Measurements from ENCODE around the gene SMC6. TPM values are rescaled to one million over a fixed set of nuclear protein-coding genes. Genes with fewer than 3 reads are reported as not detected.

SMC6 gene
- polyA plus RNA-seq, 4 donors, result 35.7 to 42.6 (median 36.9) TPM

- no peak for DNase-seq (ENCODE audit: low read depth in 4 of 4, low spot score in 3 of 4)
These were observed 131.8 kb downstream of the SMC6 start for GRCh38 chr2:17621781-17622180.

DNA sequence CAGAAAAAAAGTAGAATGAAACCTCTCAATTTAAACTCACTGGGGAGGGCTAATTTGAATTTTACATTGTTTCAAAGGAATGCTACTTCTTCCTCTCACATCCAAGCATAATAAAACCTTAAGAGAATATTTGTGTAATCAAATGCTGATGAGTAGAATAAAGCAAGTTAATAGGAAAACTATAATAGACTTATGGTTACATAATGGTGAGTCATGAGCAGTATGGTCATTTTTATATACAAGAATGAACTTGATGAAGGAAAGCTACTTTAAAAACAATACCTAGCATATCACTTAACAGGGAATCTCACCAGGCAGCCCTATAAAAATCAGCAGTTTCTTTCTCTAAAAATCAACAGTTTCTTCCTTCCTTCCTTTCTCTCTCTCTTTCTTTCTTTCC is 132.8 kb downstream of the SMC6 start:
- no peak for DNase-seq (ENCODE audit: low read depth in 4 of 4, low spot score in 3 of 4)

- no peak for DNase-seq (ENCODE audit: low read depth in 4 of 4, low spot score in 3 of 4)
These were observed 133.3 kb downstream of the SMC6 start for GRCh38 chr2:17620280-17620679.

DNA sequence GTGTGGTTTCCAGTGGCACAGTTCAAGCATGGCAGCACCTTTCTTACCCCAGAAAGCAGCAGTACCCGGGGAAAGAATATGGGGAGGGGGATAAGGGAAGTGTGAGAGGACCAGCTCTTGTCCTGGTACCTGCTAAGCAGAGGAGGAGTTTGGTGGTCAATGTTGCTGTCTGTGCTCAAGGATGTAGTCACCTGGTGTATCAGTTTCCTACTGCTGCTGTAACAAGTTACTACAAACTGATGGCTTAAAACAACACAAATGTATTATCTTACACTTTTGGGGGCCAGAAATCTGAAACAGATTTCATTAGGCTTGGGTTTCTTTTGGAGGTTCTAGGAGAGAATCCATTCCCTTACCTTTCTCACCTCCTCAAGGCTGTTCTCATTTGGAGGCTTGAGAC is 135.7 kb downstream of the SMC6 start:
- no peak for DNase-seq (ENCODE audit: low read depth in 4 of 4, low spot score in 3 of 4)

GRCh38 chr2:17617516-17617915 is 136.1 kb downstream of the SMC6 start:
- no peak for DNase-seq (ENCODE audit: low read depth in 4 of 4, low spot score in 3 of 4)

DNA sequence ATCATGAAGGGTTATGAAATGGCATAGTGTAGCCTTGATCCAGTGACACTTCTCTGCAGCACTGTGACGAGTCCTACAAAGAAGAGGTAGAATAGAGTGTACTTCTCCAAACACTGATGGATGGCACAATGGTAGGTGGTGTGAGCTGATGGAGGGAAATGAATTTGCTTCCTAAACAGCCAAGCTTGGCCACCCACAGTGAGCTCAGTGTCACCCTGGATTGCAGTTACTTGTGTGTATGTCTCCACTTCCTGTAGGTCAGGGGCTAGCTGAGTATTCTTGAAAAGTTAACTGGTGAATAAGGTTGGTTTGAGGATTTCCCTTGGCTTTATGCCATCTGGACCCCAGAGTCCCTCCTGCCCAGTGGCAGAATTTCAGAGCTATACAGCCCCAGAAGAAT is 137.2 kb downstream of the SMC6 start:
- no peak for DNase-seq (ENCODE audit: low read depth in 4 of 4, low spot score in 3 of 4)

DNA sequence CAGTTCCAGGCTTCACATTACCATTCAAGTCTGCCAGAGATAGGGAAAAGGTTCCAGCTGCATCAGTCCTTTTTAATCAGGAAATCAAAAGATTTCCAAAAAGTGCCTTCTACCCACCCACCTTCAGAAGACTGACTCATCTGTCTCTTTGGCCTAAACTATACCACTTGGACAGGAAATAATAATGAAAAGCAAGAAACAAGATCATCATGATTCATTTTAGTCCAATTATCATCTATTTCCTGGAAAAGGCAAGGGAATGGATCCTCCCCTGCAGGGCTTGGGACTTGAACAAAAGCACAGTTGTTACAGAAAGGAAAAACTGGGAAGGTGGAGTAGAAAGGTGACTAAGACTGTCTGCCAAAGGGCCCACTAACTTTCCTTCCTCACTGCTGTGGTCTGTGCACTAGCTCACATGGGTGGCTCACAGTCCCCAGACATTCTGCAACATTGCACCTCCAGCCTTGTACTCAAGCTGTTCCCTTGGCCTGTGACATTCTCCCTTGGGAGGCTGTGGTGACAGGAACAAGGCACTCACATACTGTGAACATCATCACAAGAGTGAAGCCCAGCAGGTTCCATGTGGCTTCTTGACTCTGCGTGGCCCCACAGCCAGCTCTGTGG is 137.8 kb downstream of the SMC6 start:
- no peak for DNase-seq (ENCODE audit: low read depth in 4 of 4, low spot score in 3 of 4)

GRCh38 chr2:17615147-17615546 is 138.5 kb downstream of the SMC6 start:
- no peak for DNase-seq (ENCODE audit: low read depth in 4 of 4, low spot score in 3 of 4)

GRCh38 chr2:17614174-17614930 is 139.3 kb downstream of the SMC6 start:
- DNase-seq (ENCODE audit: low read depth in 4 of 4, low spot score in 3 of 4), result no peak

Other genes with a start within 250 kb of the SMC6 start
- under 1 TPM; 0.14 to 0.24 (median 0.18) TPM for gene RAD51AP2, start 235.4 kb downstream of the SMC6 start, polyA plus RNA-seq (ENCODE audit: insufficient read length in 4 of 4)
- gene VSNL1, start 213.1 kb downstream of the SMC6 start, polyA plus RNA-seq (ENCODE audit: insufficient read length in 4 of 4), result 1 to 10 TPM; 3.3 to 4.9 (median 4.2) TPM
- 10 to 100 TPM; 11.2 to 16.7 (median 13.2) TPM for gene GEN1, start 328 bp upstream of the SMC6 start, polyA plus RNA-seq (ENCODE audit: insufficient read length in 4 of 4)
- not detected for gene MSGN1, start 62.6 kb upstream of the SMC6 start, polyA plus RNA-seq (ENCODE audit: insufficient read length in 4 of 4)
- 1 to 10 TPM; 5.9 to 9.6 (median 7.2) TPM for gene KCNS3, start 124.9 kb upstream of the SMC6 start, polyA plus RNA-seq (ENCODE audit: insufficient read length in 4 of 4)

Data from right renal pelvis (tissue), 4 donors.